ENCODE results near the gene CFHR5. TPM values are rescaled to one million over a fixed set of nuclear protein-coding genes. Genes with fewer than 3 reads are reported as not detected.

Gene CFHR5
- total and polyA plus RNA-seq, 8 donors: 0.06 TPM; not detected in 7

GRCh38 chr1:197003132-197003531 is 25.8 kb downstream of the CFHR5 start:
- FAIRE-seq: no peak

GRCh38 chr1:197008861-197009260 is 31.5 kb downstream of the CFHR5 start:
- Histone ChIP-seq H3K36me3 (no peaks in the 10 kb centered on the region), H3K27me3 (no peaks in the 10 kb centered on the region), H3K4me1 (no peaks in the 10 kb centered on the region), H3K4me3 (no peak overlapping the region), H3K27ac (no peak overlapping the region), H3K9me3 (no peaks in the 10 kb centered on the region)
- no peak for TF ChIP-seq CTCF (IDR thresholded peaks at IDR 0.05)
- FAIRE-seq (no peak), DNase-seq (no peak), ATAC-seq (no peak)
- 66 to 81% methylated on average over 6 of the region's 6 CpGs for WGBS, 2 donors
- intact Hi-C loops (cut with DNase I): no loop called here

More at GRCh38 chr1:197003132-197003531, 25.8 kb downstream of the CFHR5 start:
- TF ChIP-seq CTCF (IDR thresholded peaks at IDR 0.05): no peak
- DNase-seq (no peak), ATAC-seq (no peak)
- H3K4me3 ChIP-seq: no peak overlapping the region
- intact Hi-C loops (cut with DNase I): no loop called here
- H3K27ac ChIP-seq: no peak overlapping the region
- 47 to 72% methylated on average over 2 of the region's 2 CpGs for WGBS, 2 donors
- no peaks in the 10 kb centered on the region for H3K36me3 ChIP-seq
- H3K4me1 ChIP-seq: no peaks in the 10 kb centered on the region
- H3K27me3 ChIP-seq: no peaks in the 10 kb centered on the region
- no peaks in the 10 kb centered on the region for H3K9me3 ChIP-seq

- Histone ChIP-seq H3K4me3 (no peak overlapping the region), H3K27me3 (no peaks in the 10 kb centered on the region), H3K9me3 (no peaks in the 10 kb centered on the region), H3K27ac (no peak overlapping the region), H3K36me3 (no peaks in the 10 kb centered on the region), H3K4me1 (no peaks in the 10 kb centered on the region)
- no peak for TF ChIP-seq CTCF (IDR thresholded peaks at IDR 0.05)
- WGBS, 2 donors: 76 to 93% methylated on average over 1 of the region's 1 CpG
- intact Hi-C loops (cut with DNase I): no loop called here
- FAIRE-seq: no peak
- ATAC-seq: no peak
- DNase-seq: no peak
These were observed 34.3 kb downstream of the CFHR5 start for GRCh38 chr1:197011614-197012013.

GRCh38 chr1:197013234-197013633 is 35.9 kb downstream of the CFHR5 start:
- DNase-seq: no peak
- H3K36me3 ChIP-seq: no peaks in the 10 kb centered on the region
- no peak for TF ChIP-seq CTCF (IDR thresholded peaks at IDR 0.05)
- no peak for ATAC-seq
- no peak overlapping the region for H3K4me3 ChIP-seq
- no peaks in the 10 kb centered on the region for H3K27me3 ChIP-seq
- no peaks in the 10 kb centered on the region for H3K4me1 ChIP-seq
- no peak overlapping the region for H3K27ac ChIP-seq
- no peak for FAIRE-seq
- intact Hi-C loops (cut with DNase I): no loop called here
- H3K9me3 ChIP-seq: no peaks in the 10 kb centered on the region
- WGBS, 2 donors: 81 to 96% methylated on average over 3 of the region's 3 CpGs

- ATAC-seq (no peak), FAIRE-seq (no peak), DNase-seq (no peak)
- intact Hi-C loops (cut with DNase I): no loop called here
- H3K36me3 ChIP-seq: no peaks in the 10 kb centered on the region
- H3K9me3 ChIP-seq: no peaks in the 10 kb centered on the region
- TF ChIP-seq CTCF (IDR thresholded peaks at IDR 0.05): no peak
- H3K4me1 ChIP-seq: no peaks in the 10 kb centered on the region
- WGBS, 2 donors: 65 to 79% methylated on average over 1 of the region's 1 CpG
- no peaks in the 10 kb centered on the region for H3K27me3 ChIP-seq
- no peak overlapping the region for H3K27ac ChIP-seq
- H3K4me3 ChIP-seq: no peak overlapping the region
These were observed 39.4 kb downstream of the CFHR5 start for GRCh38 chr1:197016751-197017150.

Data from pancreas (tissue), 10 donors.